Hepatocyte (in vitro differentiated cells): Measurements from ENCODE around the gene PABPN1L. TPM values are rescaled to one million over a fixed set of nuclear protein-coding genes. Genes with fewer than 3 reads are reported as not detected.

Experiments
- DNase-seq: peaks from one replicate; pipeline ENCODE4 v3.0.0-alpha.2; 2016; ENCODE audit warnings: low spot score
- H2AFZ ChIP-seq: fragments of 200-600 bp; sonication (generic); 2 replicates; pipeline ENCODE4 v1.6.0; 2016; ENCODE audit warnings: antibody characterized with exemption, mild to moderate bottlenecking
- H3K27ac ChIP-seq: fragments of 200-600 bp; sonication (generic); 2 replicates; pipeline ENCODE4 v1.5.1; 2016; ENCODE audit warnings: mild to moderate bottlenecking
- H3K27me3 ChIP-seq: fragments of 200-600 bp; sonication (generic); 2 replicates; pipeline ENCODE4 v1.6.1; 2016
- H3K36me3 ChIP-seq: fragments of 200-600 bp; sonication (generic); replicated peaks from 2 replicates; pipeline ENCODE4 v1.5.1; 2016; ENCODE audit warnings: low read depth; ENCODE audit not compliant: insufficient read depth
- H3K4me1 ChIP-seq: fragments of 200-600 bp; sonication (generic); 2 replicates; pipeline ENCODE4 v1.5.1; 2016; ENCODE audit warnings: mild to moderate bottlenecking, moderate library complexity; ENCODE audit not compliant: insufficient read depth
- H3K4me2 ChIP-seq: fragments of 200-600 bp; sonication (generic); 2 replicates; pipeline ENCODE4 v1.6.0; 2016
- H3K4me3 ChIP-seq: fragments of 200-600 bp; sonication (generic); 2 replicates; pipeline ENCODE4 v1.5.1; 2016; ENCODE audit warnings: mild to moderate bottlenecking
- H3K79me2 ChIP-seq: fragments of 200-600 bp; sonication (generic); 2 replicates; pipeline ENCODE4 v1.6.0; 2017; ENCODE audit warnings: mild to moderate bottlenecking
- H3K9me2 ChIP-seq: fragments of 200-600 bp; sonication (generic); replicated peaks from 2 replicates; pipeline ENCODE4 v1.6.0; 2017; ENCODE audit warnings: mild to moderate bottlenecking; ENCODE audit not compliant: insufficient read depth
- H3K9me3 ChIP-seq: fragments of 200-600 bp; sonication (generic); 2 replicates; pipeline ENCODE4 v1.5.1; 2016; ENCODE audit warnings: low read depth, mild to moderate bottlenecking
- H4K20me1 ChIP-seq: fragments of 200-600 bp; sonication (generic); 2 replicates; pipeline ENCODE4 v1.6.0; 2016; ENCODE audit warnings: mild to moderate bottlenecking; ENCODE audit not compliant: insufficient read depth, poor library complexity, severe bottlenecking
- EZH2 ChIP-seq: fragments of 200-600 bp; sonication (generic); IDR thresholded peaks from 2 replicates; pipeline ENCODE4 v1.6.1; 2016; ENCODE audit warnings: antibody characterized with exemption, mild to moderate bottlenecking, borderline replicate concordance
- EZH2phosphoT487 ChIP-seq: fragments of 200-600 bp; sonication (generic); IDR thresholded peaks from one replicate; pipeline ENCODE4 v1.6.1; 2018; ENCODE audit warnings: antibody characterized with exemption, mild to moderate bottlenecking, low read depth, moderate library complexity; ENCODE audit not compliant: unreplicated experiment, severe bottlenecking
- WGBS: methylation state at CpG from one replicate; pipeline ENCODE4 v1.1.6; 2016; ENCODE audit warnings: low lambda C conversion rate; ENCODE audit errors: missing lambda C conversion rate; 5-methylcytosine and 5-hydroxymethylcytosine counted together
- polyA plus RNA-seq: library from polyadenylated mRNA; unstranded; fragments of >200 nt; fragmentation: Nextera tagmentation; extraction: Ambion mirVana; gene quantifications from 2 replicates; pipeline ENCODE4 v1.2.1, GENCODE V29; 2016
- total RNA-seq: library from RNA; depleted of rRNA; stranded (reverse); fragments of >200 nt; gene quantifications from 2 replicates; pipeline ENCODE4 v1.2.3, GENCODE V29; 2014
- TF ChIP-seq, protein P1 (sequence below): fragments of 200-600 bp; sonication (generic); IDR thresholded peaks from 2 replicates; pipeline ENCODE4 v1.5.1; 2016; ENCODE audit warnings: antibody characterized with exemption, mild to moderate bottlenecking; ENCODE audit not compliant: poor library complexity

Gene PABPN1L
- total and polyA plus RNA-seq, 2 experiments from 2014 or later = not detected

DNA sequence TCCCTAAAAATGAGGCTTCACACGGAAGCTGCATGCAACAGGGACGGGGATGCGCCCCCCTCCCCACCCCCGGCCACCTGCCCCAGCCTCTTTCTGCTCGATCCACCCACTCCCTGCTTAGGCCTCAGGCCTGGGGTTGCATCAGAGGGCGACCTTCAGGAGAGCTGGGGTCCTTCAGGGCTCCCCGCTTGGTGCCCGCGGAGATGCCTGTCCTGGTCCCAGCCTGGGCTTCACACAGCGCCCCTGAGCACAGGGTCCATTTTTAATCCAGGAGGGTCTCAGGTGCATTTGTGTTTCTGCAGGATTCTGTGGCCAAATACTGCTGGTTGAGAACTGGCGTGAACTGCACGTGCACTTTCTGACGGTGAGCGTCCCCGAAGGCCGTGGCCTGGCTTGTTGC lies 47.3 kb downstream of the PABPN1L start:
- TF ChIP-seq EZH2phosphoT487 (no peak), EZH2 (no peak)
- TF ChIP-seq, protein P1, sequence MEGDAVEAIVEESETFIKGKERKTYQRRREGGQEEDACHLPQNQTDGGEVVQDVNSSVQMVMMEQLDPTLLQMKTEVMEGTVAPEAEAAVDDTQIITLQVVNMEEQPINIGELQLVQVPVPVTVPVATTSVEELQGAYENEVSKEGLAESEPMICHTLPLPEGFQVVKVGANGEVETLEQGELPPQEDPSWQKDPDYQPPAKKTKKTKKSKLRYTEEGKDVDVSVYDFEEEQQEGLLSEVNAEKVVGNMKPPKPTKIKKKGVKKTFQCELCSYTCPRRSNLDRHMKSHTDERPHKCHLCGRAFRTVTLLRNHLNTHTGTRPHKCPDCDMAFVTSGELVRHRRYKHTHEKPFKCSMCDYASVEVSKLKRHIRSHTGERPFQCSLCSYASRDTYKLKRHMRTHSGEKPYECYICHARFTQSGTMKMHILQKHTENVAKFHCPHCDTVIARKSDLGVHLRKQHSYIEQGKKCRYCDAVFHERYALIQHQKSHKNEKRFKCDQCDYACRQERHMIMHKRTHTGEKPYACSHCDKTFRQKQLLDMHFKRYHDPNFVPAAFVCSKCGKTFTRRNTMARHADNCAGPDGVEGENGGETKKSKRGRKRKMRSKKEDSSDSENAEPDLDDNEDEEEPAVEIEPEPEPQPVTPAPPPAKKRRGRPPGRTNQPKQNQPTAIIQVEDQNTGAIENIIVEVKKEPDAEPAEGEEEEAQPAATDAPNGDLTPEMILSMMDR = no peak
- no peak overlapping the region for H3K4me3 ChIP-seq
- H3K4me2 ChIP-seq = no peak overlapping the region
- H3K4me1 ChIP-seq = no peaks in the 10 kb centered on the region
- no peak for DNase-seq
- H3K79me2 ChIP-seq = no peaks in the 10 kb centered on the region
- H3K27me3 ChIP-seq = no peaks in the 10 kb centered on the region
- H3K27ac ChIP-seq = no peak overlapping the region
- H2AFZ ChIP-seq = no peak overlapping the region
- H3K36me3 ChIP-seq = no peaks in the 10 kb centered on the region
- no peaks in the 10 kb centered on the region for H3K9me2 ChIP-seq
- no peaks in the 10 kb centered on the region for H3K9me3 ChIP-seq
- H4K20me1 ChIP-seq = no peaks in the 10 kb centered on the region
- 93% methylated on average over 13 of the region's 16 CpGs for WGBS

DNA sequence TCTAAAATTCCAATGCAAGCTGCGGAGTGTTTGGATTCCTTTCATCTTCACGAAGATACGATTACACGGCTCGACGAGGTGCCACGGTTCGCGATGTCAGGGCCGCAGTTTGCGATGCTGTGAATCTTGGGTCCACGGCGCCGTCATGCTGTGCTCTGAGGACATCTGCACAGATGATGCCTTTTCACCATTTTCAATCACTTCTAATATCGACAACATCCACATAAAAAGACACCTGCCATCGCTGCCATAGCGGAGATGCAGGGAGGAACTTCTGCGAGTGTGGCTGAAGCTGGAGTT lies 47.9 kb downstream of the PABPN1L start:
- Histone ChIP-seq H3K4me2 (no peak overlapping the region), H3K27ac (no peak overlapping the region), H3K4me1 (no peaks in the 10 kb centered on the region), H3K79me2 (no peaks in the 10 kb centered on the region), H3K9me3 (no peaks in the 10 kb centered on the region), H2AFZ (no peak overlapping the region), H3K9me2 (no peaks in the 10 kb centered on the region), H4K20me1 (no peaks in the 10 kb centered on the region), H3K4me3 (no peak overlapping the region), H3K36me3 (no peaks in the 10 kb centered on the region), H3K27me3 (no peaks in the 10 kb centered on the region)
- DNase-seq = no peak
- WGBS = 75% methylated on average over 18 of the region's 18 CpGs
- TF ChIP-seq EZH2 = no peak
- TF ChIP-seq, protein P1 = no peak
- no peak for TF ChIP-seq EZH2phosphoT487

DNA sequence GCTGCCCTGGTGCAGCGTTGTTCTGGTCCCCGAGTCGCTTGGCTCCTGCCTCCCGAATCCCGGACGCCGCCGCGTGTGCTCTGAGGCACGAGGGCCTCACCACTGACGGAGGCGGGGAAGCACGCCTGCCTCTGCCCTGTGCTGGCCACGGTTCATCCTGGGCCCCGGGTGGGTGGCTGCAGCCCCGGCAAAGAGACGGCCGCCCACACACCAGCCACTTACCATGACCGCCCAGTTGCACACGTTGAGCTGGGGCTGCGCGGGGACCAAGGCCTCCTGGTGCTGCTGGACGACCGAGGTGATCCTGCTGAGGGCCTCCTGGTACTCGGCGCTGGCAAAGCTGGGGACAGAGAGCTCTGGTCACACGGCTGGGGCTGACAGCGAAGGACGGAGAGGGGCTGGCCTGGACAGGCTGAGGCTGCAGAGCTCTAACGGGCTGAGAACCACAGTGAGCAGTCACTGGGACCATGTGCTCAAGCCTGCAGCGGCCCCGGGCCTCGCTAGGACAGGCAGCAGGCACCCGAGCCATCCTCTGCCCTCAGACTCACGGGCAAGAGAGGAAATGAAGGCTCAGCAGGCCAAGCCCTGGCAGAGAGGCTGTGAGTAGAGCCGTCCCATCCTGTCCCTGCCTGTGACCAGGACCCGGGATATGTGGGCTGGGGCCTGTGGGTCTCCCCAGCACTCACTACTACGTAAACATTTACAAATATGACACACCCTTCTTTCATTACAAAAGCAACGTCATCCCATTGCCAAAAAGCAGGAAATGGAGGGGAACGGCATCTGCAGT lies 48.5 kb downstream of the PABPN1L start:
- Histone ChIP-seq H2AFZ (no peak overlapping the region), H3K4me2 (no peak overlapping the region)

More for the DNA sequence above, 48.5 kb downstream of the PABPN1L start:
- no peaks in the 10 kb centered on the region for H3K9me3 ChIP-seq
- peaks cover 3% of the 10 kb centered on the region for H3K4me1 ChIP-seq
- no peaks in the 10 kb centered on the region for H3K36me3 ChIP-seq
- TF ChIP-seq, protein P1 = no peak
- no peak for TF ChIP-seq EZH2phosphoT487
- TF ChIP-seq EZH2 = no peak
- no peak for DNase-seq
- 84% methylated on average over 39 of the region's 40 CpGs for WGBS
- no peaks in the 10 kb centered on the region for H3K9me2 ChIP-seq
- H3K27me3 ChIP-seq = no peaks in the 10 kb centered on the region
- H4K20me1 ChIP-seq = no peaks in the 10 kb centered on the region
- H3K79me2 ChIP-seq = no peaks in the 10 kb centered on the region
- H3K4me3 ChIP-seq = no peak overlapping the region
- H3K27ac ChIP-seq = no peak overlapping the region
